NCI-H146 treated with DMSO at 0.1 percent for 48 hours (cell line): ENCODE data around the gene OTOS.

Source experiments
- DNase-seq: peaks from one replicate; lab custom pipeline; 2025; ENCODE audit not compliant: unreplicated experiment; lab: John Stamatoyannopoulos, UW

OTOS gene

GRCh38 chr2:240123821-240124650 is 16.4 kb downstream of the OTOS start:
- DNase-seq: no peak

DNA sequence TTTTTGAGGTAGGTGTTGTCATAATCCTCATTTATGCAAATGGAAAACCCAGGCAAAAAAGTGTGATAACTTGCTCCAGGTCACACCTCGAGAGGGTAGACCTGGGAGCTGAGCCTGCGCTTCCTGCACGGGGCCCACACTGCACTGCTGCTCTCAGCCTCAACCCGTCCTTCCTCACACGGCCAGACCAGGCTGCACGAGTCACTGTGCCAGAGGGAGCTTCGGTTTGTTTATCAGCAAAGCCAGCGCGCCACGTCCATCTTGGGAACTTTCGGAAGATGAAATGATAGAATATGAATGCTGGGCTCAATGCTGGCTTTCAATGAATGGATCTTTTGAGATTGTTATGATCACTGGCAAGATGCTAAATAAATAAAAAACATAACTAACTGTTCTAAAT is 18.8 kb downstream of the OTOS start:
- no peak for DNase-seq

GRCh38 chr2:240121190-240121589 is 19.3 kb downstream of the OTOS start:
- DNase-seq: no peak

- no peak for DNase-seq
These were observed 26.2 kb downstream of the OTOS start for GRCh38 chr2:240114233-240114632.

GRCh38 chr2:240112914-240113690 is 27.4 kb downstream of the OTOS start:
- no peak for DNase-seq

DNA sequence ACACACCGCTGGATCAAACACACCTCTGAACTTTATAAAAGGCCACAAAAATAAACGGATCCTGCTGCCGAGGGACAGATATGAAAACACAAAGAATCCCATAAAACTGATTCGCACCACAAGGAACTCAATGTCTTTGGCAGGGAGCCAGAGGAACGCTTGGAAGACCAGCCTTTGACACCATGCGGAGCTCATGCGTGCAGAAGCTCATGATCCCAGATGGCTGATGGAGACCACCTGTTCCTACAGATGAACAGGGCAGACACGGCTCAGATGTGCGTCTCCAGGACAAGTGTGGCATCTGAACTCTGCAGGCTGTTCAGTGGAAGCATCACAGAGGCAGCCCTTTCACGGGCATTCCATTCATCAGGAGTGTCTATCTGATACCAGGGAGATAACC is 29.2 kb downstream of the OTOS start:
- DNase-seq: no peak

GRCh38 chr2:240109386-240109785 is 31.1 kb downstream of the OTOS start:
- no peak for DNase-seq

DNA sequence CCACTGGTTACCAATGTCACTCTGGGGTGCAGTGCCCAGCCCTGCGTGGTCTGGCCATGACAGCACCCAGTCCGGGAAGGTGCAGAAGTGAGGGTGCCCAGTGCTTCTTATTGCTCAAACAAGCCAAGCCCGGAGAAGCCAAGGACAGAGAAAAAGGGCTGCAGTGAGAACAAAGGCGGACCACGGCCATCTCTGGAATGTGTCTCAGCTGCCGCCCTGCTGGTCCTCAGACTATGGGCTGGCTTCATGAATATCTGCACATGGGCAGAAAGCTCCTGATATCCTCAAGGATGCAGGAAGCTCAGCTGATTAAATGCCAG is 33.0 kb downstream of the OTOS start:
- no peak for DNase-seq

- DNase-seq: no peak
These were observed 33.5 kb downstream of the OTOS start for GRCh38 chr2:240106765-240107476.

DNA sequence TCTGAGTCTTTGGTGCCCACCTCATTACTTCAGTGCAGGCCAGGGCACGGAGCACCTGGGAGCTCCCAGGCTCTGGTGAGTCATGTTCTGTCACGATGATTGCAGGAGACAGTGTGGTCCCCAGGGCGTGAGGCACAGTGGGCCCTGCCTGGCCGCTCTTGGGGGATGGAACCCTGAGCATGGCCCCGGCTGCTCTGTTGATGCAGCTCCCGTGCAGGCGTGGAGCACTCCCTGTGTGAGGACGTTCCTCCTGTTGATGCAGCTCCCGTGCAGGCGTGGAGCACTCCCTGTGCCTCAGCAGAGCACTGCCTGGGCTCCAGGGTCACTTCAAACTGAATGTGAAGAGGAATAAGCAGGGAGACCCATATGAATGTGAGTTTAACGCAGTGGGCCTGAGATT is 34.5 kb downstream of the OTOS start:
- DNase-seq: no peak

- no peak for DNase-seq
These were observed 37.3 kb downstream of the OTOS start for GRCh38 chr2:240103136-240103535.

- no peak for DNase-seq
These were observed 42.1 kb downstream of the OTOS start for GRCh38 chr2:240098349-240098748.

GRCh38 chr2:240095556-240096523 is 44.6 kb downstream of the OTOS start:
- DNase-seq: no peak

- DNase-seq: no peak
These were observed 51.2 kb downstream of the OTOS start for GRCh38 chr2:240089306-240089705.
